ENCODE measurements around the gene STK33.

DNA sequence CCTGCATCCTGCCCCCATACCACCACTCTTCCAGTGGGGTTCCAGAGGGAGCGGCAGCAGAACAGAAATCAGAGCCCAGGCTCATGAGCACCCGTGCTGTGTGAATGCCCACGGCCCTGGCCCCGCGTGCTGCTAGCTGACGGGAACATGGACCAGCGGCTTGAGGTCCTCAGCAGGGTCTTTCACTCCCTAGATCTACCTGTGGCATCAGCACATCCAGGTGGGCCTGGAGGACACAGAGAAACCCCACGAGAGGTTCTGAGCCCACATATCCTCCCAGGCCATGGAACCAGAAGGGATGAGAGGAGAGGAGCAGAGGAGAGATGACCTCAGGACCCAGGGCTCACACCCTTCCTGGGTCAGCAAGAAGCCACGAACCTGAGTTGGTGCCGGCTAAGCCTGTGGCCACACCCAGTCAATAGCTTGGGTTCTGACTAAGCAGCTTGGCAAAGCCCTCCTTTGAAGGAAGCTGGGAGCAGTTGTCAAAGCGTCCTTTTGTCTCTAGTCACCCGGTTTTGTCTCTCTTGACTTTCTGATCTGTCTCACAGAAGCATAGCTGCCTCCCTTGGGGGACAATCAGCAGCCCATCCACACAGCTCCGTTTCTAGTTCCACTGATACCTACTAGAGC lies 241.0 kb downstream of the STK33 start:
- TF ChIP-seq CREB1 (IDR thresholded peaks at IDR 0.05; ENCODE audit: low read depth) (no peak), YY1 (IDR thresholded peaks at IDR 0.05; ENCODE audit: low read depth) (no peak), TAF1 (IDR thresholded peaks at IDR 0.05; ENCODE audit: low read depth) (no peak), CEBPB (IDR thresholded peaks at IDR 0.05) (no peak), MAX (IDR thresholded peaks at IDR 0.05) (no peak), EGR1 (IDR thresholded peaks at IDR 0.05) (no peak), EP300 (IDR thresholded peaks at IDR 0.05; ENCODE audit: borderline replicate concordance) (no peak), RAD21 (IDR thresholded peaks at IDR 0.05; ENCODE audit: low read depth) (no peak), USF1 (IDR thresholded peaks at IDR 0.05) (no peak), FOXM1 (IDR thresholded peaks at IDR 0.05; ENCODE audit: borderline replicate concordance, low read depth) (no peak), TEAD4 (IDR thresholded peaks at IDR 0.05) (no peak)
- TF ChIP-seq, protein P1, sequence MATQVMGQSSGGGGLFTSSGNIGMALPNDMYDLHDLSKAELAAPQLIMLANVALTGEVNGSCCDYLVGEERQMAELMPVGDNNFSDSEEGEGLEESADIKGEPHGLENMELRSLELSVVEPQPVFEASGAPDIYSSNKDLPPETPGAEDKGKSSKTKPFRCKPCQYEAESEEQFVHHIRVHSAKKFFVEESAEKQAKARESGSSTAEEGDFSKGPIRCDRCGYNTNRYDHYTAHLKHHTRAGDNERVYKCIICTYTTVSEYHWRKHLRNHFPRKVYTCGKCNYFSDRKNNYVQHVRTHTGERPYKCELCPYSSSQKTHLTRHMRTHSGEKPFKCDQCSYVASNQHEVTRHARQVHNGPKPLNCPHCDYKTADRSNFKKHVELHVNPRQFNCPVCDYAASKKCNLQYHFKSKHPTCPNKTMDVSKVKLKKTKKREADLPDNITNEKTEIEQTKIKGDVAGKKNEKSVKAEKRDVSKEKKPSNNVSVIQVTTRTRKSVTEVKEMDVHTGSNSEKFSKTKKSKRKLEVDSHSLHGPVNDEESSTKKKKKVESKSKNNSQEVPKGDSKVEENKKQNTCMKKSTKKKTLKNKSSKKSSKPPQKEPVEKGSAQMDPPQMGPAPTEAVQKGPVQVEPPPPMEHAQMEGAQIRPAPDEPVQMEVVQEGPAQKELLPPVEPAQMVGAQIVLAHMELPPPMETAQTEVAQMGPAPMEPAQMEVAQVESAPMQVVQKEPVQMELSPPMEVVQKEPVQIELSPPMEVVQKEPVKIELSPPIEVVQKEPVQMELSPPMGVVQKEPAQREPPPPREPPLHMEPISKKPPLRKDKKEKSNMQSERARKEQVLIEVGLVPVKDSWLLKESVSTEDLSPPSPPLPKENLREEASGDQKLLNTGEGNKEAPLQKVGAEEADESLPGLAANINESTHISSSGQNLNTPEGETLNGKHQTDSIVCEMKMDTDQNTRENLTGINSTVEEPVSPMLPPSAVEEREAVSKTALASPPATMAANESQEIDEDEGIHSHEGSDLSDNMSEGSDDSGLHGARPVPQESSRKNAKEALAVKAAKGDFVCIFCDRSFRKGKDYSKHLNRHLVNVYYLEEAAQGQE (IDR thresholded peaks at IDR 0.05; ENCODE audit: low read depth): no peak

Data from Ishikawa (cell line).